Stimulated activated memory B cell treated with anti-CD40 and anti-IgM and Interleukin-4, amounts not matched to agents 10 μg/mL and 1 μg/mL and 100 μg/mL, for 72 hours (primary cell): ENCODE data around the gene NOP10.
"Not testable (repeated sequence)": the region's sequence is repeated elsewhere in the genome, so short reads cannot be mapped to it uniquely, and the experiment has no call there.

ENCODE experiments used
- ATAC-seq: fragments of 150-1000 bp; cut with Tn5 transposase; 2 replicates; pipeline ENCODE4 v1.10.0; 2021
- H3K27ac Mint-ChIP-seq: one replicate; pipeline ENCODE4 v1.8.0; 2022; ENCODE audit warnings: mild to moderate bottlenecking, mixed read lengths
- H3K27me3 Mint-ChIP-seq: one replicate; pipeline ENCODE4 v1.8.0; 2022; ENCODE audit warnings: mixed read lengths
- H3K36me3 Mint-ChIP-seq: one replicate; pipeline ENCODE4 v1.8.0; 2022; ENCODE audit warnings: mixed read lengths
- H3K4me1 Mint-ChIP-seq: one replicate; pipeline ENCODE4 v1.8.0; 2022; ENCODE audit warnings: mixed read lengths
- H3K4me3 Mint-ChIP-seq: one replicate; pipeline ENCODE4 v1.8.0; 2022; ENCODE audit warnings: mild to moderate bottlenecking, moderate library complexity, mixed read lengths
- H3K9me3 Mint-ChIP-seq: one replicate; pipeline ENCODE4 v1.8.0; 2022; ENCODE audit warnings: mixed read lengths

The NOP10 gene

GRCh38 chr15:34342737-34343575 is at the start of gene NOP10, which contains the start of gene NUTM1:
NOP10 (minus strand) TSS chr15:34343136; CDS start chr15:34343073, 63 bp downstream.
NUTM1 (plus strand) TSS chr15:34343315; CDS start chr15:34343697, 382 bp downstream.
- Mint-ChIP-seq H3K27me3 (no peaks in the 10 kb centered on the region), H3K27ac (no peak within 1 kb of the TSS), H3K4me3 (no peak within 1 kb of the TSS), H3K9me3 (no peaks in the 10 kb centered on the region), H3K36me3 (peaks cover 15% of the 10 kb centered on the region), H3K4me1 (peaks cover 19% of the 10 kb centered on the region)
- ATAC-seq, result peak; percentile 93

- H3K4me3 Mint-ChIP-seq, ATAC-seq, H3K27me3 Mint-ChIP-seq, H3K27ac Mint-ChIP-seq, H3K9me3 Mint-ChIP-seq, H3K4me1 Mint-ChIP-seq, H3K36me3 Mint-ChIP-seq: not testable (repeated sequence)
Observed at GRCh38 chr15:34389594-34390086, 46.7 kb upstream of the NOP10 start.

GRCh38 chr15:34381829-34382521 is 39.0 kb upstream of the NOP10 start:
- ATAC-seq, H3K4me1 Mint-ChIP-seq, H3K36me3 Mint-ChIP-seq, H3K27me3 Mint-ChIP-seq, H3K27ac Mint-ChIP-seq, H3K9me3 Mint-ChIP-seq, H3K4me3 Mint-ChIP-seq: not testable (repeated sequence)

- H3K4me1 Mint-ChIP-seq, H3K9me3 Mint-ChIP-seq, H3K4me3 Mint-ChIP-seq, H3K27me3 Mint-ChIP-seq, H3K27ac Mint-ChIP-seq, ATAC-seq, H3K36me3 Mint-ChIP-seq: not testable (repeated sequence)
Observed at GRCh38 chr15:34380491-34380890, 37.6 kb upstream of the NOP10 start.

DNA sequence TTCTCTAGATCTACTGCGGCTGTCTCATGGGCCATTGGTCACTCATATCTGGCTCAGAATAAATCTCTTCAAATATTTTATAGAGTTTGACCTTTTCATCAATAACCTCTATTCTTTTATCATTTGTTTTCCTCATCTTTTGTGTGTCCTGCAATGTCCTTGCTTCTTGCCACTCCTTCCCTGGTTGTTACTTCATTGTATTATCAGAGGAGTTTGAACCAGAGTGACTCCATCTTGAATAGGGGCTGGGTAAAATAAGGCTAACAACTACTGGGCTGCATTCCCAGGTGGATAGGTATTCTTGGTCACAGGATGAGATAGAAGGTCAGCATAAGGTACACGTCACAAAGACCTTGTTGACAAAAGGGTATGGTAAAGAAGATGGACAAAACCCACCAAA is 33.9 kb upstream of the NOP10 start:
- H3K4me3 Mint-ChIP-seq, result no peak overlapping the region
- H3K4me1 Mint-ChIP-seq, result no peaks in the 10 kb centered on the region
- H3K27me3 Mint-ChIP-seq, result no peaks in the 10 kb centered on the region
- H3K36me3 Mint-ChIP-seq, result no peaks in the 10 kb centered on the region
- no peak for ATAC-seq
- H3K9me3 Mint-ChIP-seq, result no peaks in the 10 kb centered on the region
- H3K27ac Mint-ChIP-seq, result no peak overlapping the region

DNA sequence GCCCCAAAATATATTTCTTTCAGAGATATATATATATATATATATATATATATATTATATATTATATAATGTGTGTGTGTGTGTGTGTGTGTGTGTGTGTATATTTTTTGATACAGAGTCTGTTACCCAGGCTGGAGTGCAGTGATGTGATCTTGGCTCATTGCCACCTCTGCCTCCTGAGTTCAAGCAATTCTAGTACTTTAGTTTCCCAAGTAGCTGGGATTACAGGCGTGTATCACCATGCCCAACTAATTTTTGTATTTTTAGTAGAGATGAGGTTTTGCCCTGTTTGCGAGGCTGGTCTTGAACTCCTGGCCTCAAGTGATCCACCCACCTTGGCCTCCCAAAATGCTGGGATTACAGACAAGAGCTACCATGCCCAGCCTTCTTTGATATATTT is 32.6 kb upstream of the NOP10 start:
- not testable (repeated sequence) for ATAC-seq, H3K9me3 Mint-ChIP-seq, H3K27ac Mint-ChIP-seq, H3K4me3 Mint-ChIP-seq, H3K27me3 Mint-ChIP-seq, H3K4me1 Mint-ChIP-seq, H3K36me3 Mint-ChIP-seq

GRCh38 chr15:34374816-34375215 is 31.9 kb upstream of the NOP10 start:
- Mint-ChIP-seq H3K9me3 (no peaks in the 10 kb centered on the region), H3K36me3 (no peaks in the 10 kb centered on the region), H3K27ac (no peak overlapping the region)

GRCh38 chr15:34373951-34374350 is 31.0 kb upstream of the NOP10 start:
- Mint-ChIP-seq H3K9me3 (no peaks in the 10 kb centered on the region), H3K27me3 (no peaks in the 10 kb centered on the region), H3K4me1 (peaks cover 14% of the 10 kb centered on the region), H3K27ac (no peak overlapping the region), H3K4me3 (no peak overlapping the region), H3K36me3 (no peaks in the 10 kb centered on the region)
- ATAC-seq, result no peak

More at GRCh38 chr15:34374816-34375215, 31.9 kb upstream of the NOP10 start:
- Mint-ChIP-seq H3K4me3 (no peak overlapping the region), H3K27me3 (no peaks in the 10 kb centered on the region), H3K4me1 (peaks cover 5% of the 10 kb centered on the region)
- no peak for ATAC-seq

DNA sequence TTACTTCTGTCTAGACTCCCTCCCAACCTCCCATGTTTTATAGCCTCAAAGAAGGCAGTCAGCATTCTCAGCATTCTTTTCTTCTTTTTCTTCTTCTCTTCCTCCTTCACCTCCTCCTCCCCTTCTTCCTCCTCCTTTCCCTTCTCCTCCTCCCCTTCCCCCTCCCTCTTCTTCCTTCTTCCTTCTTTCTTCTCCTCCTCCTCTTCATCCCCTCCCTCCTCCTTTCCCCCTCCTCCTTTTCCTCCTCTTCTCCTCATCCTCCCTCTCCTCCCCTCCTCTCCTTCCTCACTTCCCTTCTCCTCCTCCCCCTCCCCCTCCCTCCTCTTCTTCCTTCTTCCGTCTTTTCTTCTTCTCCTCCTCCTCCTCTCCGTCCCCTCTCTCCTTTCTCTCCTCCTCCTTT is 27.7 kb upstream of the NOP10 start:
- H3K9me3 Mint-ChIP-seq, result no peaks in the 10 kb centered on the region
- no peaks in the 10 kb centered on the region for H3K27me3 Mint-ChIP-seq
- no peak overlapping the region for H3K4me3 Mint-ChIP-seq
- peaks cover 23% of the 10 kb centered on the region for H3K4me1 Mint-ChIP-seq
- H3K27ac Mint-ChIP-seq, result peak overlapping the region; percentile 89
- ATAC-seq, result no peak
- H3K36me3 Mint-ChIP-seq, result no peaks in the 10 kb centered on the region

- Mint-ChIP-seq H3K4me1 (peaks cover 27% of the 10 kb centered on the region), H3K27me3 (no peaks in the 10 kb centered on the region), H3K36me3 (no peaks in the 10 kb centered on the region), H3K9me3 (no peaks in the 10 kb centered on the region), H3K4me3 (no peak overlapping the region), H3K27ac (peak overlapping the region; percentile 89)
- ATAC-seq, result no peak
Observed at GRCh38 chr15:34370129-34370528, 27.2 kb upstream of the NOP10 start.

GRCh38 chr15:34367101-34368081 is 24.5 kb upstream of the NOP10 start, which contains the start of gene LPCAT4:
LPCAT4 (minus strand) TSS chr15:34367196; CDS start chr15:34367100, 96 bp downstream.
- peak; percentile 94 for ATAC-seq
- Mint-ChIP-seq H3K27me3 (no peaks in the 10 kb centered on the region), H3K27ac (peak within 1 kb of the TSS; percentile 89), H3K4me1 (peaks cover 27% of the 10 kb centered on the region), H3K9me3 (no peaks in the 10 kb centered on the region), H3K36me3 (peaks cover 8% of the 10 kb centered on the region), H3K4me3 (peak within 1 kb of the TSS; percentile 95)

DNA sequence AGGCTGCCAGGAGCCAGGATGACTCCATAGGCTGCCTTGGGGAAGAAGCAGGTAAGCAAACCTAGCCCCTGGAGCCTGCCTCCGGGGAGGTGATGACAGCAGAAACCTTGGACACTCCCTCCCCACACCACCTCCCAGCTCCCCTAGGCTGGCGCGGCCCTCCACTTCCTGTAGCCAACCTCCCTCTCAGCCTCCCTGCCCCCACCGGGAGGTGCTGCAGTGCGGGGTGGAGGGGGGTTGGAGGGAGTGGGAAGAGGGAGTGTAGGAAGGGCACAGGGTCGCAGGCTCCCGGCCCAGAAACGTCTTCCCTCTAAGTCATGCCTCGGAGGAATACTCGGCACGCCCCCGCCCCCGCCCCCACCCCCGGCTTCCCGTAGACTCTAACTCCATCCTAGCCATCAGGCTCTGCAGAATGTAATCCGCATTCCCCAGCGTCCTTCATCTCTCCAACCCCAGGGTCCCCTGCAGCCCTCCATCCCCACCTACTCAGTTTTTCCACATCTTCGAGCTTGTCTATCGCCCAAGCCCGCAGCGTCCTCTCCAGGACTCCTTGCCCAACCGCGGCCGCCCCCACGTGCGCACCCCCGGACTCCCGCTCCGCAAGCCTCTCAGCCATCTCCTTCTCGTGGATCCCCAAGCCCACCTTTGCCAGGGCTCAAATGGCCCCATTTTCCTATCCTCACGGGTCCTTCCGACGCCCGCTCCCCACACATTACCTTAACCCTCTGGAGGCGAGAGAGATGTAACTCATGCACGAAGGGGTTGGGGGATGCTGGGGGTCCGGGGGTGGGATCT is 23.5 kb upstream of the NOP10 start:
- H3K27me3 Mint-ChIP-seq, result no peaks in the 10 kb centered on the region
- H3K36me3 Mint-ChIP-seq, result peaks cover 17% of the 10 kb centered on the region
- ATAC-seq, result no peak
- peak overlapping the region; percentile 89 for H3K27ac Mint-ChIP-seq
- peaks cover 27% of the 10 kb centered on the region for H3K4me1 Mint-ChIP-seq
- no peaks in the 10 kb centered on the region for H3K9me3 Mint-ChIP-seq
- peak overlapping the region; percentile 95 for H3K4me3 Mint-ChIP-seq

DNA sequence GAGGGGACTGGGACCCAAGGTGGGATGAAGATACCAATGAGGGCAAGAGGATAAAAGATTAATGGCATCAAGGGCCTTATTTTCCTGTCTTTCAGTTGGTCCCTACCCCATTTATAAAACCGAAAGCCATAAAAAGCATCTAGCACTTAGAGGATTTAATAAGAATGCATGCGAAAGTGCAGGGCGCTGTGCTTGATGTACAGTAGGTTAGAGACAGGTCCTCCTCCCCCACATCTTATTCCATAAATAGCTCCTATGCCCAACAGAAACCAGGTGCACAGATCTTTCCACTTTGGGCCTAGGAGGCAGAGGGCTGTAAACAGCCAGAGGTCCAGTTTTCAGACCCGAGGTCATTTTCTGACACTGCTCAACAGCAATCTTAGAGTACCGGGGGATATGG is 22.9 kb upstream of the NOP10 start:
- Mint-ChIP-seq H3K9me3 (no peaks in the 10 kb centered on the region), H3K27ac (peak overlapping the region; percentile 89), H3K4me1 (peaks cover 27% of the 10 kb centered on the region), H3K36me3 (peaks cover 21% of the 10 kb centered on the region), H3K27me3 (no peaks in the 10 kb centered on the region), H3K4me3 (peak overlapping the region; percentile 95)
- no peak for ATAC-seq
